ENCODE results near the gene OLIG3. TPM values are rescaled to one million over a fixed set of nuclear protein-coding genes. Genes with fewer than 3 reads are reported as not detected.

OLIG3 gene
- total and polyA plus RNA-seq, 2 of the 13 experiments (the other 11 are each of a cell fraction or from before 2014, with no cell fraction given), result not detected

DNA sequence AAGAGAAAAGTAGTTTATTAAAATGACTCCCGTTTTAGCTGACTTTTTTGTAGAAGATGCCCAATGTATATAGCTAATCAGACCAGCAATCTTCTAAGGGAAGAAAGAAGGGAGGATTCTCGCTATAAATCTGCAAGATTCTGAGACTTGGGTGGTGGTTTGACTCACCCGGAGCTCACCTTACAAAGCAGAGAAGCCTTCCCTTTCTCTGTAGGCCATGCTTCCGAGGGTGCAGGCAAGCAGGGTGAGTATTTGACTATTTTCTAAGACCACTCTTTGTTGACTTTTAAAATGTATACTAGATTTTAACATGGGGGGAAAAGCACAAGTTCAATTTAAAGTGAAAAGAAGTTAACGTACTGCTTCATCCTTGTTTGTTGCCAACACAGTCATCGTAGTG, 2.7 kb downstream of the OLIG3 start:
- POLR2A ChIA-PET, result no interaction called here

More for the DNA sequence above, 2.7 kb downstream of the OLIG3 start:
- Histone ChIP-seq H4K20me1 (ENCODE audit: insufficient read depth, low read length) (no peaks in the 10 kb centered on the region), H3K4me3 (replicated peaks in 1 of 3; ENCODE audit: insufficient read depth in 1 of 3, low read depth in 2 of 3, low read length in 3 of 3) (no peak overlapping the region), H2AFZ (ENCODE audit: low read length) (no peak overlapping the region), H3K79me2 (ENCODE audit: insufficient read depth, low read length) (no peaks in the 10 kb centered on the region), H3K4me1 (ENCODE audit: insufficient read depth, low read length) (no peaks in the 10 kb centered on the region), H3K9me3 (ENCODE audit: low read length) (no peaks in the 10 kb centered on the region), H3K36me3 (replicated peaks in 1 of 2; ENCODE audit: control insufficient read depth in 1 of 2, insufficient read depth in 2 of 2, low read length in 2 of 2) (no peaks in the 10 kb centered on the region), H3K27me3 (ENCODE audit: control insufficient read depth in 1 of 2, insufficient read depth in 2 of 2, low read length in 2 of 2) (peaks cover 9 to 76% of the 10 kb centered on the region in 2 experiments; a peak in 4 of 5 replicates), H3K9ac (ENCODE audit: insufficient read depth, low read depth, low read length) (no peak overlapping the region), H3K27ac (ENCODE audit: extremely low read length, insufficient read depth, low read length) (no peak overlapping the region), H3K4me2 (ENCODE audit: low read depth, low read length) (no peak overlapping the region)
- WGBS (ENCODE audit: low lambda C conversion rate), result 44% methylated on average over 6 of the region's 6 CpGs
- ATAC-seq (no peak), FAIRE-seq (no peak), DNase-seq (ENCODE audit: low spot score) (no peak)
- CTCF ChIA-PET (ENCODE audit: low intra/inter-chr PET ratio, low total read pairs), result no interaction called here
- intact Hi-C loops (cut with micrococcal nuclease; ENCODE audit: unreplicated experiment), result no loop called here
- no TSS peak for BruUV-seq (replicated peaks)
- TF ChIP-seq ZFP90 (CRISPR knock-in tag; IDR thresholded peaks at IDR 0.05; ENCODE audit: borderline replicate concordance) (no peak), EZH2 (conservative IDR thresholded peaks at IDR 0.05; ENCODE audit: low read depth, low read length) (no peak), PPARG (CRISPR knock-in tag; conservative IDR thresholded peaks at IDR 0.05) (no peak), ZFP62 (CRISPR knock-in tag; IDR thresholded peaks at IDR 0.05) (no peak), ZNF891 (CRISPR knock-in tag; IDR thresholded peaks at IDR 0.05) (no peak), ZNF589 (CRISPR knock-in tag; conservative IDR thresholded peaks at IDR 0.05) (no peak), ZSCAN5A (CRISPR knock-in tag; IDR thresholded peaks at IDR 0.05; ENCODE audit: borderline replicate concordance) (no peak), SMAD9 (CRISPR knock-in tag; IDR thresholded peaks at IDR 0.05) (no peak), ETV6 (CRISPR knock-in tag; conservative IDR thresholded peaks at IDR 0.05) (no peak), MLLT10 (CRISPR knock-in tag; IDR thresholded peaks at IDR 0.05) (no peak), DR1 (CRISPR knock-in tag; IDR thresholded peaks at IDR 0.05) (no peak), MTERF4 (CRISPR knock-in tag; IDR thresholded peaks at IDR 0.05) (no peak), CEBPB (IDR thresholded peaks at IDR 0.05; ENCODE audit: borderline replicate concordance, low read depth, low read length) (no peak)
- TF ChIP-seq, protein P1, sequence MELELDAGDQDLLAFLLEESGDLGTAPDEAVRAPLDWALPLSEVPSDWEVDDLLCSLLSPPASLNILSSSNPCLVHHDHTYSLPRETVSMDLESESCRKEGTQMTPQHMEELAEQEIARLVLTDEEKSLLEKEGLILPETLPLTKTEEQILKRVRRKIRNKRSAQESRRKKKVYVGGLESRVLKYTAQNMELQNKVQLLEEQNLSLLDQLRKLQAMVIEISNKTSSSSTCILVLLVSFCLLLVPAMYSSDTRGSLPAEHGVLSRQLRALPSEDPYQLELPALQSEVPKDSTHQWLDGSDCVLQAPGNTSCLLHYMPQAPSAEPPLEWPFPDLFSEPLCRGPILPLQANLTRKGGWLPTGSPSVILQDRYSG (CRISPR knock-in tag; IDR thresholded peaks at IDR 0.05), result no peak
- TF ChIP-seq, protein P2, sequence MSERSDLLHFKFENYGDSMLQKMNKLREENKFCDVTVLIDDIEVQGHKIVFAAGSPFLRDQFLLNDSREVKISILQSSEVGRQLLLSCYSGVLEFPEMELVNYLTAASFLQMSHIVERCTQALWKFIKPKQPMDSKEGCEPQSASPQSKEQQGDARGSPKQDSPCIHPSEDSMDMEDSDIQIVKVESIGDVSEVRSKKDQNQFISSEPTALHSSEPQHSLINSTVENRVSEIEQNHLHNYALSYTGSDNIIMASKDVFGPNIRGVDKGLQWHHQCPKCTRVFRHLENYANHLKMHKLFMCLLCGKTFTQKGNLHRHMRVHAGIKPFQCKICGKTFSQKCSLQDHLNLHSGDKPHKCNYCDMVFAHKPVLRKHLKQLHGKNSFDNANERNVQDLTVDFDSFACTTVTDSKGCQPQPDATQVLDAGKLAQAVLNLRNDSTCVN (CRISPR knock-in tag; IDR thresholded peaks at IDR 0.05; ENCODE audit: borderline replicate concordance), result no peak
- TF ChIP-seq, protein P3, sequence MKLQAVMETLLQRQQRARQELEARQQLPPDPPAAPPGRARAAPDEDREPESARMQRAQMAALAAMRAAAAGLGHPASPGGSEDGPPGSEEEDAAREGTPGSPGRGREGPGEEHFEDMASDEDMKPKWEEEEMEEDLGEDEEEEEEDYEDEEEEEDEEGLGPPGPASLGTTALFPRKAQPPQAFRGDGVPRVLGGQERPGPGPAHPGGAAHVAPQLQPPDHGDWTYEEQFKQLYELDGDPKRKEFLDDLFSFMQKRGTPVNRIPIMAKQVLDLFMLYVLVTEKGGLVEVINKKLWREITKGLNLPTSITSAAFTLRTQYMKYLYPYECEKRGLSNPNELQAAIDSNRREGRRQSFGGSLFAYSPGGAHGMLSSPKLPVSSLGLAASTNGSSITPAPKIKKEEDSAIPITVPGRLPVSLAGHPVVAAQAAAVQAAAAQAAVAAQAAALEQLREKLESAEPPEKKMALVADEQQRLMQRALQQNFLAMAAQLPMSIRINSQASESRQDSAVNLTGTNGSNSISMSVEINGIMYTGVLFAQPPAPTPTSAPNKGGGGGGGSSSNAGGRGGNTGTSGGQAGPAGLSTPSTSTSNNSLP (IDR thresholded peaks at IDR 0.05; ENCODE audit: low read depth, low read length), result no peak
- in situ Hi-C loops (cut with HindIII; ENCODE audit: extremely low pct_ligation_motif_present, low pct_unique_long_range_greater_than_20kb), result no loop called here

Measured in HepG2 (cell line).